ENCODE data around the gene SLC43A3. TPM values are rescaled to one million over a fixed set of nuclear protein-coding genes. Genes with fewer than 3 reads are reported as not detected.

SLC43A3 gene
- total and polyA plus RNA-seq, 10 donors: 15.2 to 72.5 (median 35.7) TPM

DNA sequence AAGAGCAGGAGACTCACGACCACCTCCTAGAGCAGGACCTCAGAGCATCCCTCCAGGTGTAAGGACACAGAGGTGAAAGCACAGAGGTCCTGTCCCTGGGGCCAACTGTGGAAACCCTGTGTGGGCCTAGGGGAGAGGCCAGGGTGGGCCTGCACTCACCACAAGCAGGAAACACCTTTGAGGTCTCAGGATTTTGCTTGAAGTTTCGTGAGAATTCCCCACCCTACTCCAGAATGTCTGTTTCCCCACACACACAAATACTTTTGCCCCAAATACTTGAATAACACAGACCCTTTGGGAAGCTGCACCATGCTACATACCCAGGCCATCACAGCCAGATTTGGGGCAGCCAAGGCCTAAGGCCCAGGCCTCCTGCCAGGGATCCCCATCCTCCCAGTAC lies 18.1 kb downstream of the SLC43A3 start:
- Histone ChIP-seq H3K27ac (no peak overlapping the region), H3K4me3 (no peak overlapping the region), H3K9me3 (no peaks in the 10 kb centered on the region), H3K4me1 (peaks cover 0 to 34% (median 15%) of the 10 kb centered on the region in 6 donors), H3K27me3 (replicated peaks in 1 of 7) (no peaks in the 10 kb centered on the region), H3K36me3 (peaks cover 4 to 84% (median 56%) of the 10 kb centered on the region in 6 donors)
- TF ChIP-seq CTCF (IDR thresholded peaks at IDR 0.05 in 8 of 11, conservative IDR thresholded peaks at IDR 0.05 in 3 of 11) (no peak), POLR2AphosphoS5 (IDR thresholded peaks at IDR 0.05) (no peak), POLR2A (IDR thresholded peaks at IDR 0.05) (no peak)
- WGBS, 5 donors: 39 to 70% (median 49%) methylated on average over 2 of the region's 2 CpGs
- intact Hi-C loops (cut with DNase I; ENCODE audit: low total_unique reads): no loop called here
- no peak for DNase-seq

DNA sequence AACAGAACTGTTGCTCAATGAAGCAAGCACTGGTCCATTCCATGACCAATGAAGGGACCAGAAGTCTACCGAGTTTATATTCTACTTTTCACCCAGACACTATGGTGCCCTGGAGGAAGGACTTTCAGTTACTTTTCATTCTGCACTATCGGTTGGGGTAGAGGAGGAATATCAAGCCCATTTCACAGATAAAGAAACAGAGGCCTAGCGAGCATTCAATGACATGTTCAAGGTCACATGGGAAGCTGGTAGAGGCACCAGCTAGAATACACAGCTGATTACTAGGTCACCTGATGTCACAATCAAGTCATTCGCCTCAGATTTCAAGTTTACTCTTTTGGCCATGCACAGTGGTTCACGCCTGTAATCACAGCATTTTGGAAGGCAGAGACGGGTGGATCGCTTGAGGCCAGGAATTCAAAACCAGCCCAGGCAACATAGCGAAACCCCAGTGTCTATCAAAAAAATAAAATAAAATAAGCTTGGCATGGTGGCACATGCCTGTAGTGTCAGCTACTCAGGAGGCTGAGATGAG lies 18.9 kb downstream of the SLC43A3 start:
- no peaks in the 10 kb centered on the region for H3K27me3 ChIP-seq (replicated peaks in 1 of 7)
- no peaks in the 10 kb centered on the region for H3K9me3 ChIP-seq
- H3K4me3 ChIP-seq: no peak overlapping the region
- peaks cover 0 to 27% (median 14%) of the 10 kb centered on the region in 6 donors for H3K4me1 ChIP-seq
- H3K36me3 ChIP-seq: peaks cover 4 to 76% (median 50%) of the 10 kb centered on the region in 6 donors
- no peak for DNase-seq
- peak overlapping the region in 1 of 8 donors; percentile 62 for H3K27ac ChIP-seq
- intact Hi-C loops (cut with DNase I; ENCODE audit: low total_unique reads): no loop called here
- TF ChIP-seq POLR2A (IDR thresholded peaks at IDR 0.05) (no peak), POLR2AphosphoS5 (IDR thresholded peaks at IDR 0.05) (no peak), CTCF (IDR thresholded peaks at IDR 0.05 in 8 of 11, conservative IDR thresholded peaks at IDR 0.05 in 3 of 11) (no peak)
- 90 to 96% (median 93%) methylated on average over 8 of the region's 8 CpGs for WGBS, 5 donors

DNA sequence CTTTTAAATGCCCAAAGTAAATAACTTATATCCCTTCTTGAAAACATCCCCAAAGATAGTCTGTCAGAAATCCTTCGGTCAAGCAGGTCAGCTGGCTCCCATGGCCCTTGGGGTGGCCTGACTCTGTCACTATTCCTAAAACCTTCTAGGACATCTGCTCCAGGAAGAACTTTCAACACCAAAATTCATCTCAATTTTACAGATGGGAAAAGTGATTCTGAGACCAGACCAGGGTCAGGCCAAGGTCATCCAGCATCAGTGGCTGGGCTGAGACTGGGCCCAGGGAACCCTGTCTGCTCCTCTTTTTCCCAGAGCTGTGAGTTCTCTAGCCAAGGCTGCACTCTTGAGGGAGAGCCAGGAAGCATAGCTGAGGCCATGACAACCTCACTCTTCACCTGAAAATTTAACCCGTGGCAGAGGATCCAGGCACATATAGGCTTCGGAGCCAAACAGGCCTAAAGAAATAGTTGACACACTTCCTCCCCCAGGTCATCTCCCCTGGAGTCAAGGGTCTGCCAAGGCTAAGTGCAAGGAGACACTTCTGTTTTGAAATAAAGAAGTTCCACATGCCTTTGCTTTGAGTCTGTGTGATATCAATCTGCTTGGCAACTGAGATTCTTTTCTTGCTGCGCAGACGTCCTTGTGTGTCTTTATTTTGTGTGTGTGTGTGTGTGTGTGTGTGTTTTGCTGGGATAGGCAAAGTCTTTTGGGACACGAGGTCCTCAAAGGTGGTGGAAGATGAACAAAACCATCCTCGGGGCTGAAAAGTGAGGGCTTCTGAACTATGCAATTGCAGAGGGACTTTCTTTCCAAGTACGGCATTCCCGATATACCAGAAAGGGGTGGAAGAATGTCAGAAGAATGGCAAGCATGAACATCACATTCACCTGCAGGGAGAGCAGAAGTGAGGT lies 19.7 kb downstream of the SLC43A3 start:
- no peaks in the 10 kb centered on the region for H3K9me3 ChIP-seq
- no peak for DNase-seq
- peaks cover 4 to 69% (median 44%) of the 10 kb centered on the region in 6 donors for H3K36me3 ChIP-seq
- WGBS, 5 donors: 81 to 85% (median 83%) methylated on average over 9 of the region's 9 CpGs
- H3K27ac ChIP-seq: peak overlapping the region in 4 of 8 donors; percentile 6 to 62 (median 50)
- H3K4me1 ChIP-seq: peaks cover 0 to 26% (median 13%) of the 10 kb centered on the region in 6 donors
- TF ChIP-seq POLR2AphosphoS5 (IDR thresholded peaks at IDR 0.05) (no peak), POLR2A (IDR thresholded peaks at IDR 0.05) (no peak), CTCF (IDR thresholded peaks at IDR 0.05 in 8 of 11, conservative IDR thresholded peaks at IDR 0.05 in 3 of 11) (no peak)
- no peak overlapping the region for H3K4me3 ChIP-seq
- H3K27me3 ChIP-seq (replicated peaks in 1 of 7): no peaks in the 10 kb centered on the region
- intact Hi-C loops (cut with DNase I; ENCODE audit: low total_unique reads): no loop called here

- no peak overlapping the region for H3K4me3 ChIP-seq
- H3K27ac ChIP-seq: peak overlapping the region in 4 of 8 donors; percentile 6 to 62 (median 50)
- WGBS, 5 donors: 15 to 23% (median 20%) methylated on average over 4 of the region's 4 CpGs
- TF ChIP-seq CTCF (IDR thresholded peaks at IDR 0.05 in 8 of 11, conservative IDR thresholded peaks at IDR 0.05 in 3 of 11) (no peak), POLR2AphosphoS5 (IDR thresholded peaks at IDR 0.05) (peak in 1 of 3 donors; percentile 41), POLR2A (IDR thresholded peaks at IDR 0.05) (no peak)
- intact Hi-C loops (cut with DNase I; ENCODE audit: low total_unique reads): no loop called here
- no peaks in the 10 kb centered on the region for H3K9me3 ChIP-seq
- DNase-seq: no peak
- H3K36me3 ChIP-seq: peaks cover 4 to 61% (median 42%) of the 10 kb centered on the region in 6 donors
- peaks cover 0 to 26% (median 13%) of the 10 kb centered on the region in 6 donors for H3K4me1 ChIP-seq
- no peaks in the 10 kb centered on the region for H3K27me3 ChIP-seq (replicated peaks in 1 of 7)
Observed at GRCh38 chr11:57406337-57406904, 20.5 kb downstream of the SLC43A3 start.
